Measurements from ENCODE around the gene DNM3.

DNM3 gene

GRCh38 chr1:171873664-171874063, 32.4 kb downstream of the DNM3 start:
- FAIRE-seq, result no peak

GRCh38 chr1:171877701-171878100, 36.4 kb downstream of the DNM3 start:
- no peak for FAIRE-seq

DNA sequence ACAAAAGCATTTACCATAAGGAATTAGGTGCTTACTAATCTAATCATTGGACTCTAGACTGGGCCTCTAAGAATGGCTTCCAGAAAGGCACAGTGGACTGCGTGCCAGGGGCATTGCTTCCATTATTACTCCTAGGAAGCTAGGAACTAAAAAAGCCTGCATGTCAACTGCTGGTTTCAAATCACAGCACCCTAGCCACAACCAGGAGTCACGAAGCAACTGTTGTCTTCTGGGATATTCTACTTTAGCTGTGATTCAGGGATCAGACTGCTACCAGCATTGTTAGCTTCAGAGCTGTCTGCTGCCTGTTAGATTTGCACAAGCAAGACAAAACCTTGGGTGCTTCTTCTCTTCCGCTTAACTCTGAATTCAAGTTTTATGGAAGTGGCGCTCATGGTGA, 38.3 kb downstream of the DNM3 start:
- no peak for FAIRE-seq

GRCh38 chr1:171881442-171881841, 40.1 kb downstream of the DNM3 start:
- no peak for FAIRE-seq

DNA sequence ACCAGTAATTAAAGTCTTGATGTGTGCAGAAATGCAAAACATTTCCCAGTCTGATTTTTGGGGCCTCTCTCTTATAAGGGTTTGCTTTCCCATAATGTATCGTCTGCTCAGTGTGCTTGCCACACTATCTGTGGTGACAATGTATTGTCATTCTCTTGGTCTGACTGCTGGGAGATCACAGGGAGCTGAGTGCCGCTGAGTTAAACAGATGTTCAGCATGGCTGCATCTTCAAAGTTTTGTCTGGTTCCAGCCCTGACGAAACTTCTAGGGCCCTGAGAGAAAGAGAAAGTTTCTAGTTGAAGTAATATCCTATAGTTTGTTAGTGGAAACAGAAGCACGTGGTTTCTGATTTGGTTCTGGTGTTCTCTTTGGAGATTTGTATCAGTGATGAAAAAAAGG, 42.6 kb downstream of the DNM3 start:
- FAIRE-seq, result no peak

GRCh38 chr1:171884475-171884874, 43.2 kb downstream of the DNM3 start:
- no peak for FAIRE-seq

DNA sequence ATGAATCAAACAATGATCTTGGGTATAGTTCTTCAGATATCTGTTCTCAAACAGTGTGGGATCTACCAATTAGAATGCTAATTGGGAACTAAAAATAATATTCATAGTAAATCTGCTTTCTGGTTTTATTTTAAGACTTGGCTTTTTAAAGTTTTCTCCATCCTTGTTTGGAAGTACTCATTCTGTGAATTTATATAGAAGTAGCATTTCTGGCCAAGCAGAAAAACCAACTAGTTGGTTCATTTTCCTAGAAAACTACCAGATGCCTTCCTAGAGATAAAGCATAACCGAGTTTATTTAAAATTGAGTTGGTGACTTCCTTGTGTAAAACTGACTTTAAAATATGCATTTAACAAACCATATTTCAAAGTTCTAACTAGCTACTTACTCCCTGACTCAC, 48.8 kb downstream of the DNM3 start:
- no peak for FAIRE-seq

DNA sequence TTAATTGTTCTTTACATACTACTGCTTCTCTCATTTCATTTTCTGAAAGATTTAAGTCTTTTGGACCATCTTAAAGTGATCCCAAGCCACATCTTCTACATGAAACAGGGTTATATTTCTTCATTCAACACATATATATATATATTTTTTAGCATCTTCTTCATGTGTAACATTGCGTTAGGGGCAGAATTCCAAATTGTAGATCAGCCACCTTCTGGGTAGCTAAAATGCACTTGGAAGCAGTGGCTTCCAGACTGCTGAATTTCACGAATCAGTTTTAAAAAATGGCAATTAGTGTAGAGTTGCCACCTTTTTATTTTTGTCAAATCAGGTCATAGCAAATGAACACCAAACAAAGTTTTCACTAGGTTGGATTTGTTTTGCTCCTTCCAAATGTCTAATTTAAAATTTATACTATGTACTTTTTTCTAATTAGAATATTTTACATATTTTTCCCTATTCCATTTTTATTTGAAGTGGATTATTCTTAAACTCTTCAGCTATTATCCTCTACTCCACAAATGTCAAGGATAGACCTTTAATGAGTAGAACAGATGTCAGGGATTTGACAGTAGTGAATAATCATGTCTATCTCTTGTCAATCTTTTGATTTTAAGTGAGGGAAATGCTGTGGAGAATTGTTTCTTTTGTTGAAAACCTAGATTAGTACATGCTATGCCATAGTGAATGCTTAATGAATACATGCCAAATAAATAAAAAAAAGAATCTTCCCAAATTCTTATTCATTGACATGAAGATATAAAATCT, 55.8 kb downstream of the DNM3 start:
- no peak for FAIRE-seq

DNA sequence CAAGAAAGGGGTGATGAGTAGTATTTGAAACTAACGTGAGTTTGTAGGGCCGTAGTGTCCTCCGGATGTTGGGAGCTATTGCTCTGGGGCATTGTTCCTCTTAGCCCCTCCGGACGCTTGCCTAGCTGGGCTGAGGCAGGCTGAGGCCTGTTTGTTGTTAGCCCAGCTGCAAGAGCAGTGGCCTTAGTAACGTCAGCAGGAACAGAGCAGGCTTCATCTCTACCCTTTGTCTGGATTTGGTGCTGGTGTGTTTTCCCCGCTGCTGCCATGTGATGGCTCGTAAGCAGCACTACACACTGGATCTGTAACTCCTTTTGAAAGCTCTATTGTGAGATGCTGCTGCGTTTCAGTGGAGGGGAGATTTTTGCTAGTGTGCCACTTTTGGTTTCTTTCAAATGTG, 57.6 kb downstream of the DNM3 start:
- FAIRE-seq, result no peak

GRCh38 chr1:171899838-171900237, 58.5 kb downstream of the DNM3 start:
- FAIRE-seq, result no peak

DNA sequence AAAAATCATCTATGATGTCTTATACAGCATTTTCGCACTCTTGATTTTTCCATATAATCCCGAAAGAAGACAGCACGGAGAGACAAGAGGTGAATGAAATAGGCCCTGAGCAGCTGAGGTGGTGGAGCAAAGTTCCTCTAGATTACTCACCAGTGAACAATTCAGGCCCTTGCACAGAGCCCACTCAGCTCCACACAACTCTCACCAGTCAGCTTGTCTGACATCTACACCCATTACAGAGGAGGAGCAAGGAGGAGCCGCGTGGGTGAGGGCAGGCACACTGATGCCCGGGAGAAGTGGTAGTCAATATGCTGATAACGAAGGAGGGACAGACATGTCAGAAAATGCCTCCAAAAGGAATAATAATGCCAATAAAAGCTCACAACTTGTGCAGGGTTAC, 59.9 kb downstream of the DNM3 start:
- no peak for FAIRE-seq

DNA sequence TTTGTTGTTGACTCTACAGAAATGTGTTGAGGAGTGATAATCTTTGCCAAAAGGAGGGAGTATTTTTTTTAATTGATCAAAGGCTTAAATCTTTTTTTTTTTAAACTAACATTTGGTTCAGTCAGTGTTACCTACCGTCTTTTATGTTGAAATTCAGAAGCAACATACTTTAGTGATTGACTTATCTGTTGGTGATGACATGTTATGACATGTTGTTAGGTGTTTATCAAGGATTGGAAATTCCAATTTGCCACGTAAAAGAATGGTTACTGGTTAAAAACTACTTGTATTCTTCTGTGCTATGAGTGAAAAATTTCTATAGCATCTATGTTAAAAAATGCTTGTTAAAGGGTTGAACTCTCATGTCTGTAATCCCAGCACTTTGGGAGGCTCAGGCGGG, 61.2 kb downstream of the DNM3 start:
- no peak for FAIRE-seq

GRCh38 chr1:171904778-171905450, 63.6 kb downstream of the DNM3 start:
- no peak for FAIRE-seq

DNA sequence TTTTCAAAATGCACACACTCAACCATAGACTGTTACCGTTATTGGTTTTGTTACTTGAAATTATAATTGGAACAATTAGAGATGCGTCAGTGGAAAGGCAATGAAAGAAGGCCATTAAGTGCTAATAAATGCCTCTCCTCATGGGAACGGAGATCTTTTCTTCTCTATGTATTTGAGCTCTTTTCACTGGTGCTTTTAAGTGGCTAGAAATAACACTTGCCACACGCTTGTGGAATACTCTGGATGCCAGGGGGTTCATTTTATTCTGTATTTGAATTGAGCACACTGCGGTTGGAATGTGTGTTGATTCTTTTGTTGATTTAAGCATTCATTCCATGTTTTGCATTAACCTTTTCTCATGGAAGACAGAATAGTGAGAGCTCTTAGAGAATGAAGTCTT, 68.4 kb downstream of the DNM3 start:
- FAIRE-seq, result no peak

- no peak for FAIRE-seq
Observed at GRCh38 chr1:171910786-171911185, 69.5 kb downstream of the DNM3 start.

- no peak for FAIRE-seq
Observed at GRCh38 chr1:171911506-171911905, 70.2 kb downstream of the DNM3 start.

GRCh38 chr1:171912509-171913175, 71.3 kb downstream of the DNM3 start:
- peak; percentile 21 for FAIRE-seq

- FAIRE-seq, result no peak
Observed at GRCh38 chr1:171913385-171913784, 72.1 kb downstream of the DNM3 start.

DNA sequence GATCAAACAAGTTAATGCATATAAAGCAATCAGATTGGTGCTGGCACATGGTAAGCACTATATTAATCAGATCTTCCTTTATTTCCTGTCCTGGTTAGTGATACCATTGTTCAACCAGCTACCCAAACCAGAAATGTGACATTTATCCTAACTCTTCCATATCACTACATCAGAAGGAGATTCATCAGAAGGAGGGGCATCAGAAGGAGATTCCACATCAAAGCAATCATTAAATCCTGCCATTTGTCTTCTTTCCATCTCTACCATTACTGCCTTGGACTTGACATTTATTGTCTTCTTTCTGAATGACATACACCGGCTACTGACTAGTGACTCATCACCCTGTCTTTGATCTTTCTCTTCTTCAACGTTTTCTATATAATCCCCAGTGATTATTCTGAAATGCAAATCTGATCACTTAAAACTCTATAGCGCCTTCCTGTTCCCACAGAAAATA, 75.0 kb downstream of the DNM3 start:
- no peak for FAIRE-seq

- FAIRE-seq, result no peak
Observed at GRCh38 chr1:171917331-171917730, 76.0 kb downstream of the DNM3 start.

DNA sequence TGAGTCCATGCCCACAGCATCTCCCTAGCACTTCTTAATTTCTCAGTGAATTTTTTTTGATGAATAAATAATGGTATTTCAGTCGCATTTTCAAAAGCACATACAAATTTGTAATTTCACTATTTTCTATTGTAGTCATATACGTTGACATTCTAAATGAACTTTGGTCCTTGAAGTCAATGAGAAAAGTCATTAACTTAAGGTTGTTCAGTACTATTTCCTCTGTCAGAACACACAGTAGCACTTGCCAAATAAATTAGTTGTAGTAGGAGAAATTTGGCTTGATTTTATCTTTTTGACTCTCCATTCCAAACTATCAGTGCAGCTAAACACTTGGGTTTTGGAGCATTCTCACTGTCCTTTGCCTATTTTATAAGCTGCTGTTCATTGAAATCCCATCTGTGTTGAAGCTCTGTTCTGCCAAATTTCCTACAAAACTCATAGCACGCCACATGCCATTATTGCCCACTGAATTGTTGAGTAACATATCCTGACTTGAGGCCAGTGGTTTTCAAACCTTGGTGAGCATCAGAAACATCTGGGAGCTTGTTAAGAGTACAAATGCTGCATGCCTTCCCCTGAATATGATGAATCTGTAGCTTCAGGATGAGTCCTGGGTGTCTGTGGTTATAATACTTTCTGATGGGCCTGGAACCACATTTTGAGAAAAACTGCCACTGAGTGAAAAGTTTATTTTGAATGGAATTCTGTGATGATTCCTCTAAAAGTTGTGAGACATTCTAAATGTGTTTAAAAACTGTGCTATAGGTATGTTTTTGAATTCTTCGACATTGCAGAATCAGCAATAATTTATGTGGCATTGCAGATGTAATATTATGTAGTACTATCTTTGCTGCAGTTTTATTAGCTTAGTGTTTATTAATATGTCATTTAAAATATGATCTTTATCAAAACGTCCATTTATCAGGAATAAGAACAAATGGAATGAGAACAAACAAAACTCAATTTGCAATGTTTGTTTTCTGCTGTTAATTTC, 78.9 kb downstream of the DNM3 start:
- FAIRE-seq, result no peak

DNA sequence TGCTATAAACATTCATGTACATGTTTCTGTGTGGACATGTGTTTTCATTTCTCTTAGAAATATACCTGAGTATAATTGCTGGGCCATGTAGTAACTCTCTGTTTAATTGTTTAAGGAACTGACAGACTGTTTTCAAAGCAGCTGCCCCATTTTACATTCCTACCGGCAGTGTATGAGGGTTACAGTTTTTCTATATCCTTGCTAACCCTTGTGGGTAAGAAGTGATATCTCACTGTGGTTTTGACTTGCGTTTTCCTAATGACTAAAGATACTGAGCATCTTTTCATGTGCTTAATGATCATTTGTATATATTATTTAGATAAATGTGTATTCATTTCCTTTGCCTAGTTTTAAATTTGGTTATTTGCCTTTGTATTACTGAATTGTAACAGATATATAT, 81.7 kb downstream of the DNM3 start:
- FAIRE-seq, result no peak

DNA sequence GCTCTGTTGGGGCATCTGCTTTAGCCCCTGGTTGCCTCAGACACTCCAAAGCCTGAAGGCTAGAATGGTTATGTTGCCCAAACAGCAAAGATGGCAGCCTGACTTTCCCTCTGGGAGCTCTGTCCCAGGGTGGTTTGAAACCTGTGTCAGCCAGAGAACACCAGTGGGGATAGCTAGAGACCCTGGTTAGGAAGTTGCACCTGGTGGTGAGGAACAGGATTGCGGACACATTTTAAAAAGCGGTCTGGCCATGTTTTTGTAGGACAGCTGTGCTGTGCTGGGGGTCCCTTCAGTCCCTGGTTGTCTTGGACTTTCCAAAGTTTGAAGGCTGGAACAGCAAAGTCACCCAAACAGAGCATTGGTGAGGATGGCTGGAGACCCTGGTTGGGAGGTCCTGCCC, 87.8 kb downstream of the DNM3 start:
- no peak for FAIRE-seq

Measured in islet of Langerhans (tissue), 1 donor.